CD4-positive, alpha-beta memory T cell (primary cell): ENCODE data around the gene BASP1. TPM values are rescaled to one million over a fixed set of nuclear protein-coding genes. Genes with fewer than 3 reads are reported as not detected.
"Not testable (repeated sequence)": the region's sequence is repeated elsewhere in the genome, so short reads cannot be mapped to it uniquely, and the experiment has no call there.

Experiments used
- CTCF ChIA-PET: fragments of 350-600 bp; sonication (Branson Sonifier 250); formaldehyde crosslinking; loops from one replicate; lab custom pipeline; 2021; ENCODE audit warnings: inconsistent platforms; ENCODE audit not compliant: partially characterized antibody; lab: Charles Lee
- POLR2A ChIA-PET: fragments of 350-600 bp; sonication (Branson Sonifier 250); formaldehyde crosslinking; loops from one replicate; lab custom pipeline; 2021; ENCODE audit not compliant: partially characterized antibody; lab: Charles Lee
- DNase-seq, 5 donors: peaks; one replicate each; pipeline versions ENCODE4 v3.0.0 to v3.0.0-alpha.2; 2020 to 2022; ENCODE audit warnings: mixed read lengths in 1 of 5
- H3K27ac ChIP-seq: one replicate; pipeline ENCODE4 v1.7.0; 2013; ENCODE audit warnings: low read depth, low read length
- H3K27me3 ChIP-seq: 2 replicates; pipeline ENCODE4 v1.7.0; 2013; ENCODE audit warnings: mild to moderate bottlenecking, low read length, moderate library complexity; ENCODE audit not compliant: insufficient read depth
- H3K36me3 ChIP-seq: 2 replicates; pipeline ENCODE4 v1.7.0; 2013; ENCODE audit warnings: mild to moderate bottlenecking, low read length, moderate library complexity; ENCODE audit not compliant: insufficient read depth
- H3K4me1 ChIP-seq: 2 replicates; pipeline ENCODE4 v1.7.0; 2013; ENCODE audit warnings: mild to moderate bottlenecking, low read length, moderate library complexity; ENCODE audit not compliant: insufficient read depth
- H3K4me3 ChIP-seq, 2 donors: one replicate each; pipeline ENCODE4 v1.7.0; 2013; ENCODE audit warnings: low read length in 2 of 2, mild to moderate bottlenecking in 1 of 2
- H3K9me3 ChIP-seq, 2 donors: one replicate each; pipeline ENCODE4 v1.7.0; 2013; ENCODE audit warnings: low read length in 2 of 2, control low read depth in 1 of 2; ENCODE audit not compliant: control insufficient read depth in 1 of 2
- H3K27ac Mint-ChIP-seq, 7 donors: one replicate each; pipeline ENCODE4 v1.8.0; 2020 to 2021; ENCODE audit warnings: mixed read lengths in 7 of 7, mild to moderate bottlenecking in 6 of 7, inconsistent platforms in 3 of 7, moderate library complexity in 3 of 7
- H3K27me3 Mint-ChIP-seq, 2 donors: one replicate each; pipeline ENCODE4 v1.8.0; 2020 to 2021; ENCODE audit warnings: mixed read lengths in 2 of 2
- H3K36me3 Mint-ChIP-seq, 2 donors: one replicate each; pipeline ENCODE4 v1.8.0; 2020 to 2021; ENCODE audit warnings: mixed read lengths in 2 of 2, inconsistent platforms in 1 of 2, mild to moderate bottlenecking in 1 of 2
- H3K4me1 Mint-ChIP-seq, 4 donors: one replicate each; pipeline ENCODE4 v1.8.0; 2020 to 2021; ENCODE audit warnings: mixed read lengths in 4 of 4, mild to moderate bottlenecking in 1 of 4
- H3K4me3 Mint-ChIP-seq, 8 donors: one replicate each; pipeline ENCODE4 v1.8.0; 2020 to 2021; ENCODE audit warnings: mixed read lengths in 8 of 8, mild to moderate bottlenecking in 7 of 8, moderate library complexity in 6 of 8, inconsistent platforms in 3 of 8
- H3K9me3 Mint-ChIP-seq, 8 donors: one replicate each; pipeline ENCODE4 v1.8.0; 2020 to 2021; ENCODE audit warnings: mixed read lengths in 8 of 8, mild to moderate bottlenecking in 5 of 8, inconsistent platforms in 3 of 8, moderate library complexity in 1 of 8
- intact Hi-C: fragments of 100-400 bp; cut with micrococcal nuclease; formaldehyde crosslinking; loops from one replicate; pipeline ENCODE4 v1.15.1; 2023
- polyA plus RNA-seq, 2 donors: library from polyadenylated mRNA; unstranded; fragments of 300-500 nt; fragmentation: Illumina TruSeq; gene quantifications; one replicate each; pipeline ENCODE4 v1.2.3, GENCODE V29; 2021
- total RNA-seq, 2 experiments: library from RNA; stranded (reverse); gene quantifications; one replicate each; pipeline ENCODE4 v1.2.3, GENCODE V29; 2021

The BASP1 gene
- total and polyA plus RNA-seq, 4 experiments from 2014 or later = 0.10 to 0.90 (median 0.74) TPM

- ChIA-PET POLR2A (no interaction called here), CTCF (no interaction called here)
- H3K4me1 Mint-ChIP-seq = peaks cover 0 to 1% (median 0%) of the 10 kb centered on the region in 4 donors
- Histone ChIP-seq H3K27me3 (no peaks in the 10 kb centered on the region), H3K9me3 (no peaks in the 10 kb centered on the region), H3K36me3 (no peaks in the 10 kb centered on the region), H3K4me1 (no peaks in the 10 kb centered on the region), H3K4me3 (no peak overlapping the region), H3K27ac (no peak overlapping the region)
- peaks cover 0 to 9% (median 2%) of the 10 kb centered on the region in 8 donors for H3K9me3 Mint-ChIP-seq
- intact Hi-C loops = no loop called here
- no peak for DNase-seq
- H3K27me3 Mint-ChIP-seq = no peaks in the 10 kb centered on the region
- no peak overlapping the region for H3K4me3 Mint-ChIP-seq
- H3K27ac Mint-ChIP-seq = no peak overlapping the region
- H3K36me3 Mint-ChIP-seq = no peaks in the 10 kb centered on the region
These were observed 100.0 kb downstream of the BASP1 start for GRCh38 chr5:17317473-17317872.

GRCh38 chr5:17319095-17319494, 101.7 kb downstream of the BASP1 start:
- H3K27me3 ChIP-seq, H3K36me3 Mint-ChIP-seq, H3K36me3 ChIP-seq, H3K4me1 ChIP-seq, CTCF ChIA-PET, H3K4me1 Mint-ChIP-seq, H3K27me3 Mint-ChIP-seq, H3K9me3 ChIP-seq, H3K9me3 Mint-ChIP-seq, POLR2A ChIA-PET, H3K4me3 Mint-ChIP-seq, H3K4me3 ChIP-seq, DNase-seq, H3K27ac ChIP-seq, intact Hi-C loops, H3K27ac Mint-ChIP-seq: not testable (repeated sequence)

- H3K9me3 Mint-ChIP-seq = peaks cover 0 to 6% (median 3%) of the 10 kb centered on the region in 8 donors
- ChIA-PET POLR2A (no interaction called here), CTCF (no interaction called here)
- H3K36me3 Mint-ChIP-seq = no peaks in the 10 kb centered on the region
- Histone ChIP-seq H3K27me3 (no peaks in the 10 kb centered on the region), H3K27ac (no peak overlapping the region), H3K36me3 (no peaks in the 10 kb centered on the region), H3K4me1 (no peaks in the 10 kb centered on the region), H3K4me3 (no peak overlapping the region), H3K9me3 (no peaks in the 10 kb centered on the region)
- no peak overlapping the region for H3K4me3 Mint-ChIP-seq
- no peaks in the 10 kb centered on the region for H3K4me1 Mint-ChIP-seq
- DNase-seq = no peak
- H3K27ac Mint-ChIP-seq = no peak overlapping the region
- intact Hi-C loops = no loop called here
- H3K27me3 Mint-ChIP-seq = no peaks in the 10 kb centered on the region
These were observed 108.6 kb downstream of the BASP1 start for GRCh38 chr5:17325770-17326599.
